ENCODE measurements around the gene KRTAP5-4. TPM values are rescaled to one million over a fixed set of nuclear protein-coding genes. Genes with fewer than 3 reads are reported as not detected.
"Not testable (repeated sequence)": the region's sequence is repeated elsewhere in the genome, so short reads cannot be mapped to it uniquely, and the experiment has no call there.

Gene KRTAP5-4
- total RNA-seq, result not detected

DNA sequence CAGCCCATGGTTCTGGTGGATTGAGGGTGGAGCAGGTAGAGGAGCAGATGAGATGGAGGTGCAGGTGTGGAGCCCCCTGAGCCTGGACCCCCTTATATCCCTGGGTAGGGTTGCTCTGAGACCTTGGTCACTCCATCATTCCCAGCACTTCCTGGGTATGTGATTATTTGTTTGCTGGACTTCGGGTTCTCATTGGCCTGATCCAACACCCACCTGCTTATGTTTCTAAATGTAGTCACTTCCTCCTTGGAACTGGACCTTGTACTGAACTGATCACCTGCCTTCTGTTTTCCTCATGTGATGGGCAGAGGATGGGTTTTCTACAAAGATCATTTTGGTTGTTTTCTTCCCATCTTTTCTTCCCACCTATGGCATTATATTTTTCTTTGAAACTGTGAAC, at the start of gene KRTAP5-4:
Gene KRTAP5-4 (minus strand): TSS at position 53 of the 400 bp plus-strand sequence. CDS start 45 bp downstream, at position 8.
- H3K4me3 Mint-ChIP-seq, result no peak within 1 kb of the TSS
- CTCF ChIA-PET, result no interaction called here
- POLR2A ChIA-PET, result no interaction called here
- no peak within 1 kb of the TSS for H3K27ac Mint-ChIP-seq
- H3K9me3 Mint-ChIP-seq, result no peaks in the 10 kb centered on the region
- peaks cover 5% of the 10 kb centered on the region for H3K27me3 Mint-ChIP-seq
- peaks cover 4% of the 10 kb centered on the region for H3K4me1 Mint-ChIP-seq
- no peaks in the 10 kb centered on the region for H3K36me3 Mint-ChIP-seq (ENCODE audit: low read depth)
- DNase-seq, result no peak

DNA sequence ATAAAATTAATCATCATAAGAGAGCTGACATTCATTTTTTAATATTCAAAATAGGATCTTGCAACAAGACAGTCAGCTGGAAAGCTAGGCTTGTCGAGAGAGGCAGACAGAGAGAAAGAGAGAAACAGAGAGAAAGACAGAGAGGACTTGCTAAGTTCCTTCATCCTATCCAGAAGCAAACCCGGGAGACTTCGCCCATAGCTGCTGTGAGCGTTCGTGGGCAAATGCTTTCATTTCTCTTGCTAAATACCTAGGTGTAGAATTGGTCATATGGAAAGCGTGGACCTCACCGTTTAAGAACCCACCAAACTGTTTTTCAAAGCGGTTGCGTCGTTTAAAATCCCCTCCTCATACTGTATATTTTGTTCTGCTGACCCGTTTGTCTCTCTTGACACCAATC, 49.7 kb upstream of the KRTAP5-4 start:
- Mint-ChIP-seq H3K27me3 (peaks cover 54% of the 10 kb centered on the region), H3K4me1 (no peaks in the 10 kb centered on the region), H3K4me3 (no peak overlapping the region), H3K27ac (no peak overlapping the region), H3K9me3 (no peaks in the 10 kb centered on the region), H3K36me3 (ENCODE audit: low read depth) (no peaks in the 10 kb centered on the region)
- ChIA-PET CTCF (interaction anchor here (1.7 kb wide), 1 partner anchor 22 kb away, joined by 5 read pairs; no protein-coding TSS in a partner anchor), POLR2A (no interaction called here)
- no peak for DNase-seq

DNA sequence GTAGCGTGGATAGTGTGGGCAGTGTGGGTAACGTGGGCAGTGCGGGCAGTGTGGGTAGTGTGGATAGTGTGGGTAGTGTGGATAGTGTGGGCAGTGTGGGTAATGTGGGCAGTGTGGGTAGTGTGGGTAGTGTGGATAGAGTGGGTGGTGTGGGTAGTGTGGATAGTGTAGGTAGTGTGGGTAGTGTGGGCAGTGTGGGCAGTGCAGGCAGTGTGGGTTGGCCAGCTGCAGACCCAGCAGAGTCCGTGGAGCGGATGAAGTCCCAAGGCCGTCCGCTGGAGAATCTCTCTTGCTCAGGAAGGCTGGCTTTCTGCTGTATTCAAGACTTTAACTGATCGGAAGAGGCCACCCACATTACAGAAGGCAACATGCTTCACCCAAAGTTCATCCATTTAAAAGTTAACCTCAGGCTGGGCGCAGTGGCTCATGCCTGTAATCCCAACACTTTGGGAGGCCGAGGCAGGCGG, 49.0 kb upstream of the KRTAP5-4 start:
- Mint-ChIP-seq H3K27me3 (peaks cover 51% of the 10 kb centered on the region), H3K36me3 (ENCODE audit: low read depth) (no peaks in the 10 kb centered on the region), H3K27ac (no peak overlapping the region), H3K4me1 (no peaks in the 10 kb centered on the region), H3K9me3 (no peaks in the 10 kb centered on the region), H3K4me3 (no peak overlapping the region)
- no peak for DNase-seq
- POLR2A ChIA-PET, result no interaction called here
- CTCF ChIA-PET, result interaction anchor here (0.5 to 1.7 kb wide), 2 partner anchors 23 to 114 kb away, joined by 3 to 5 read pairs; no protein-coding TSS in a partner anchor

DNA sequence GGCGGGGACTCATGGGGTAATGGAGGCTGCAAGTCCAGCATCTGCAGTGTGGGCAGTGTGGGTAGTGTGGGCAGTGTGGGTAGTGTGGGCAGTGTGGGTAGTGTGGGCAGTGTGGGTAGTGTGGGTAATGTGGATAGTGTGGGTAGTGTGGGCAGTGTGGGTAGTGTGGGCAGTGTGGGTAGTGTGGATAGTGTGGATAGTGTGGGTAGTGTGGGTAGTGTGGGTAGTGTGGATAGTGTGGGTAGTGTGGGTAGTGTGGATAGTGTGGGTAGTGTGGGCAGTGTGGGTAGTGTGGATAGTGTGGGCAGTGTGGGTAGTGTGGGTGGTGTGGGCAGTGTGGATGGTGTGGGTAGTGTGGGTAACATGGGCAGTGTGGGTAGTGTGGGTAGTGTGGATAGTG, 48.5 kb upstream of the KRTAP5-4 start:
- H3K9me3 Mint-ChIP-seq; POLR2A ChIA-PET; H3K4me1 Mint-ChIP-seq; DNase-seq; H3K27ac Mint-ChIP-seq; H3K4me3 Mint-ChIP-seq; H3K36me3 Mint-ChIP-seq (ENCODE audit: low read depth): not testable (repeated sequence)
- H3K27me3 Mint-ChIP-seq, result peaks cover 46% of the 10 kb centered on the region
- CTCF ChIA-PET, result interaction anchor here (0.5 kb wide), 1 partner anchor 115 kb away, joined by 3 read pairs; no protein-coding TSS in a partner anchor

DNA sequence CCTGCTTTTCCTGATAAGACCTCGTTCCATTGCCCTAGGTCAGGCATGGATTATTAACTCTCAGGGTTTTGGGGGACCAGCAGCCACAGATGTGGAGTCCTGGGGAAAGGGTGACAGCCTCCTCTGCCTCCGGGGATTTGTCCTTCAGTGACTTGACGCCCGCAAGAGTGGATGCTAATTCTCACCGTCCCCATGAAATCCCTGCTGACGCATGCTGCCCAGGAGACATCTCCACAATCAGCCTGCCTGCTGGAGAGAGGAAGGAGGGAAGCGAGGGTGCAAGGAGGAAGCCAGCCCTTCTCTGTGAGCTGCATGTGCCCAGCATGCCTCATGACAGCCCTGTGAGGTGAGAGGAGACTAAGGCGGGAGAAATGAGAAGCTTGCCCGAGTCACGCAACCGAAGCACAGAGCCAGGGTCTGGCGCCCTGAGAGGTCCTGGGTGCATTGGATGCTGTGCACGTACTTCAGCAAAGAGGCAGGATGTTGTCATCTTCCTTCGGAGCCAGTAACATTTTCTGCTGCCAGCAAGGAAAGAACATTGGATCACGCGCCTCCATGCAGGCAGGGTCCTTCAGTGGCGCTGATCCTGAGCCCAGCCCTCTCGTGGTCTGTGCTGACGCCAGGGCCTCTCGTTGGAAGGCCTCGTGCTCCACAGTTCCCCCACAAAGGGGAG, 47.7 kb upstream of the KRTAP5-4 start:
- H3K27ac Mint-ChIP-seq, result peak overlapping the region; percentile 2
- DNase-seq, result no peak
- no peaks in the 10 kb centered on the region for H3K9me3 Mint-ChIP-seq
- no peaks in the 10 kb centered on the region for H3K36me3 Mint-ChIP-seq (ENCODE audit: low read depth)
- CTCF ChIA-PET, result no interaction called here
- peaks cover 40% of the 10 kb centered on the region for H3K27me3 Mint-ChIP-seq
- H3K4me3 Mint-ChIP-seq, result no peak overlapping the region
- POLR2A ChIA-PET, result no interaction called here
- H3K4me1 Mint-ChIP-seq, result no peaks in the 10 kb centered on the region

DNA sequence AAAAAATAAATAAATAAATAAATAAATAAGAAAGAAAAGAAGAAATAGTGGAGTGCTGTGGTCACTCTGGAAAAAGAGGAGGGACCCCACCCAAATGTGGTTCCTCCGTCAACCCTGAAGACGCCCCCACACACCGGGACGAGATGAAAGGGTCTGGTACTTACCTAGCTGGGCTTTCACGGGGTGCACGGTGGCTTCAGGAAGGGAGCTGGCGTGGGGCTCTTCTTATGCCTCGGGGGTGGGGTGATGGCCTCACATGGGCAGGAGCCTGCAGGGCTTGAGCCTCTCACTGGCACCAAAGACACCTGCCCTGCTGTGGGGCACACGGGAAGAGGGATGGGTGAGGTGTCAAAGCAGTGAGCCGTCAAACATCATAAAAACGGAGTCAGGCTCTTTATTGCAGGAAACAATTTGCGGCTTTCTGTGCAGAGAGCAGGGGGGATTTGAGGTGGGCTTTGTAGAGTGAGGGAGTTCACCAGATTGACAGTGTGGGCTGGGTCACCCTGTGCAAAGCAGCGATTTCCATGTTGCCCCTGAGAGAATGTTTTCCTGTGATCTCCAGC, 47.1 kb upstream of the KRTAP5-4 start:
- Mint-ChIP-seq H3K4me1 (no peaks in the 10 kb centered on the region), H3K27me3 (peaks cover 35% of the 10 kb centered on the region), H3K4me3 (no peak overlapping the region), H3K36me3 (ENCODE audit: low read depth) (no peaks in the 10 kb centered on the region), H3K9me3 (no peaks in the 10 kb centered on the region), H3K27ac (no peak overlapping the region)
- DNase-seq, result no peak
- ChIA-PET CTCF (no interaction called here), POLR2A (no interaction called here)

DNA sequence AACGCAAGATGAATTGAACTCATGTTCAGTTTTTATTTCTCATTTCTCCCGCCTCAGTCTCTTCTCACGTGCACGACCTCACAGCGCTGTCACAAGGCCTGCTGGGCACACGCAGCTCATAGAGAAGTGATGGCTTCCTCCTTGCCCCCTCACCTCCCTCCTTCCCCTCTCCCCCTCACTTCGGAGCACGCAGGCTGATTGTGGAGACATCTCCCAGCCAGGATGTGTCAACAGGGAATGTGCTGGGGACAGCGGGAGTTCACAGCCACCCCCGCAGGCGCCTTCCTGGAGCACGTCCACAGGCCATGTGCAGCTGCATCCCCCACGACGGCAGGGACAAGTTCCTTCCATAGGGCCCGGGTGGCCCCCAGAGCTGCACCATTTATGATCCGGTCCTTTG, 46.0 kb upstream of the KRTAP5-4 start:
- Mint-ChIP-seq H3K4me1 (no peaks in the 10 kb centered on the region), H3K9me3 (no peaks in the 10 kb centered on the region), H3K4me3 (no peak overlapping the region), H3K27me3 (peaks cover 30% of the 10 kb centered on the region), H3K36me3 (ENCODE audit: low read depth) (no peaks in the 10 kb centered on the region), H3K27ac (peak overlapping the region; percentile 50)
- DNase-seq, result no peak
- POLR2A ChIA-PET, result no interaction called here
- CTCF ChIA-PET, result no interaction called here

DNA sequence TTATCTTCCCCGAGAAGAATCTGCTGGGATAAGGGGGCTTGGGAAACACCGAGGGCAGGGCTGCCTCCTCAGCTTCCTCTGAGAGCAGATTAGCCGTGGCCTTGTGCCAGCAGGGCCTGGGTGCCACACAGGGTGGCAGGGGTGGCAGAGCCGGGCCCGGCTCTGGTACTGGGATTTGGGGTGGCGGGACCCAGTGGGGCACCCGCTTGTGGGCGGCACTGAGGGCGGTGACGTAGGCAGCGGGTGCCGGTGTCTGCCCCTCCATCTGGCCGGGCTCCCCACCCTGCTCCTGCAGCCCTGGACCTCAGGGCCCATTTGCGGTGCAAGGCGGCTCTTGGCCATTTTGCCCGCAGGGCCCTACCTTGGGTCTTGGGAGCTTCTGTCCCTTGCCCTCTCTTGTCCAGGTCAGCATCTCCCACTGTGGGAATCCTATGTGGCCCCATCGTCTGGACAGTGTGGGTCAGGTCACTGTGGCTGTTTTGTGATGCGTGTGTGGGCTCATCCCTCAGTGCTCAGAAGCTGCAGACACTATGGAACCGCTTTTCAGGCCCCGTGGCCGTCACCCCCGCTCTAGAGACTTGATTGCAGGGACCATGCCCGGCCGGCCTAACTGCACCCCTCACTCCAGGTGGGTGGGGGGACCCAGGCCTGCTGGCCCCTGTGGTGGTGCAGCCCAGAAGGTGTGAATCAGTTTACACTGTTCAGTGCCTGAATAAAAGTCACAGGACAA, 45.3 kb upstream of the KRTAP5-4 start:
- ChIA-PET CTCF (no interaction called here), POLR2A (no interaction called here)
- H3K4me3 Mint-ChIP-seq, result no peak overlapping the region
- no peaks in the 10 kb centered on the region for H3K36me3 Mint-ChIP-seq (ENCODE audit: low read depth)
- H3K9me3 Mint-ChIP-seq, result no peaks in the 10 kb centered on the region
- no peak overlapping the region for H3K27ac Mint-ChIP-seq
- H3K27me3 Mint-ChIP-seq, result peaks cover 30% of the 10 kb centered on the region
- no peak for DNase-seq
- H3K4me1 Mint-ChIP-seq, result no peaks in the 10 kb centered on the region

GRCh38 chr11:1665313-1665712, 43.4 kb upstream of the KRTAP5-4 start:
- no peak overlapping the region for H3K4me3 Mint-ChIP-seq
- CTCF ChIA-PET, result no interaction called here

DNA sequence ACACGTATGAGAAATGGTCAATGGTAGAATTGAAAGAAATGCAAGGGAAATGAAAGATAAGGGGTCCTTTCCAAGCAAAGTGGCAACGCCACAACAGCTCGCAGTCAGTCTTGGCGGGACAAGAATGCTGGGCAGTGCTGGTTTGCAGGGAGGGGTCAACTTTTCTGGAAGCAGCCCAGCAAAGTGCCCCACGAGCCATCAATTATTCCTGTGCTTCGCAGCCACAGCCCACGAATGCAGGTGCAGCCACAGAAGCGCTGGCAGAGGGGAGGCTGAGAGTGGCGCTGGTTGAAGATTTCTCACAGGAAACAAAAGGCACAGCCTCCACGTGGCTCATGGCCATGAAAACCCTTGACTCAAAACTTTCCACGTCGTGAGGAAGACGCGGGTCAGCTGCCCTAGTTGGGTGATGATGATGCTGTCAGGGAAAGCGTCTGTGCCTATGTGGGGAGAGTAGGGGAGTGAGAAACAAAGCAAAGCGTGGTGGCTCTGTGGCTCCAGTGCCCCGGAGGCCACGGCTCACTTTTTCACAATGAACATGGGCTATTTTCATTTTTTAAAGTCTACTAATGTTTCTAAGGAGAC, 40.9 kb upstream of the KRTAP5-4 start:
- H3K27ac Mint-ChIP-seq; CTCF ChIA-PET; H3K9me3 Mint-ChIP-seq; H3K4me3 Mint-ChIP-seq; POLR2A ChIA-PET; H3K36me3 Mint-ChIP-seq (ENCODE audit: low read depth); DNase-seq: not testable (repeated sequence)
- H3K4me1 Mint-ChIP-seq, result peaks cover 16% of the 10 kb centered on the region
- peaks cover 27% of the 10 kb centered on the region for H3K27me3 Mint-ChIP-seq

More at GRCh38 chr11:1665313-1665712, 43.4 kb upstream of the KRTAP5-4 start:
- Mint-ChIP-seq H3K27ac (no peak overlapping the region), H3K9me3 (no peaks in the 10 kb centered on the region), H3K4me1 (peaks cover 1% of the 10 kb centered on the region), H3K36me3 (ENCODE audit: low read depth) (no peaks in the 10 kb centered on the region), H3K27me3 (peaks cover 34% of the 10 kb centered on the region)
- POLR2A ChIA-PET, result no interaction called here
- no peak for DNase-seq

DNA sequence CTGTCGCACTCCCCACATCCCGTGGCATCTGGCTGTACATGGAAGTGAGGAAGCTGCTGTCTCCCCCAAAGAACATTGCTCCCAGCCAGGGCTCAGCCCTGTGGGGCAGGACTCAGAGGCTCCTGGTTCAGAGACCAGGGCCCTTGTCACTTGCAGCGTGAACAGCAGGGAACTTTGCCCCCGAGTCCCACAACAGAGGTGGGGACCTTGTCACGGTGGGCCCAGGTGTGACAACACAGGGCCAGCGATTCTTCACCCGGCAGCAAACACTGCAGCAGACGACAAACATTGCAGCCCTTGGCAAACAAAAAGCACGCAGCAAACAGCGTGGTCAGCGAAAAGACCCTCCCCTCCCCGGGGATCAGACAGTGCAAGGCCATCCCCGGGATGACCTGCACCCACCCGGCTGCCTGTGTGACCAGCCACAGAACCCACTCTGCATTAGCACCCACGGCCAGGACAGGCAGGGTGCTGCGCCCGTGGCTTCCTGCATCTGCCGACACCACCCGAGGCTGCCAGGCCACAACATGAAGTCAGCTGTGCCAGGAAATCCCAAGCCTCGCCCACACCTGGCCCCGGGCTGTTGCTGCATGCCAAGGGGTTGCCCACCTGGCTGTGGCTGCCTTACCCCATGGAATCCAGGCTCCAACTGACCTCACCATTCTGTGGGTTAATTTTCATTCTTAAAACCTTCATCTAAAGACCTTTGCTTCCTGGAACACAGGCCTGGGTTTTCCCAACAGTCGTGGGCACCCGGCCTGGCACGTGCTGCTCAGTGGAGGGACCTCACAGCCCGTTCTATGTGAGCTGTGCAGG, 39.7 kb upstream of the KRTAP5-4 start:
- H3K4me3 Mint-ChIP-seq; DNase-seq; H3K9me3 Mint-ChIP-seq; H3K27ac Mint-ChIP-seq; H3K36me3 Mint-ChIP-seq (ENCODE audit: low read depth); CTCF ChIA-PET; POLR2A ChIA-PET: not testable (repeated sequence)
- Mint-ChIP-seq H3K4me1 (peaks cover 16% of the 10 kb centered on the region), H3K27me3 (peaks cover 27% of the 10 kb centered on the region)

DNA sequence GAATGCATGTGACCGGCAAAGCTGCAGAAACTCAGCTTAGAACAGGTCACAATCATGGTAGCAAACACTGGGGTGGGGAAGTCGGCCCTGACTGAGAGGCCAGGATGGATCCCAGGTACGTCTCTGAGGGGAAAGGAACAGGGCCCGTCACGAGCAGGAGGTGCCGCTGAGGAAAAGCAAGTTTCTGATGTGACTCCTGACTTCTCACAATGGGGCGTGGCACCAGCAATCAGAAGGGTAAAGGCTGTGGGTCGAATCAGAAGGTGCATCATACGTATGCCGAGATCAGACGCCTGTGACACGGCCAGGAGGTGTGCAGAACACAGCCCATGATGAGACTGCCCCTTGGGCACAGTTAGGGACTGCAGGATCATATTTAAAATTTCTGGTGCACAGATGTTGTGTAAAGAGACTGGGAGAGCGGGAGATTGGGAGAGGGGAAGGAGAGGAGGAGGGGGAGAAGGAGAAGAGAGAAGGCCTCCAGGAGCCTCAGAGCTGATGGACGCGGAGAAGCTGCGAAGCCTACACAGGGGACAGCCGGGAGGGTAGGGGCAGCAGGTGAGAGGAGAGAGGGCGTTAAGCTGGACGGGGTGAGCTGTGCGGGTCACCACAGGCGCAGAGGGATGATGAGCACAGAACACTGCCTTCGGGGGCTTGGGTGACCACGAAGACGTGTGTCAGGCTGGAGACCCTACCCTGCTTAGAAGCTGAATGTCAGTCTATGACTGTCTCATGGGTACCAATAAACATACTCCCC, 38.4 kb upstream of the KRTAP5-4 start:
- CTCF ChIA-PET, result interaction anchor here (0.8 kb wide), 1 partner anchor 172 kb away, joined by 3 read pairs; no protein-coding TSS in a partner anchor
- Mint-ChIP-seq H3K4me3 (no peak overlapping the region), H3K27me3 (peaks cover 27% of the 10 kb centered on the region), H3K27ac (peak overlapping the region; percentile 81), H3K9me3 (no peaks in the 10 kb centered on the region), H3K4me1 (peaks cover 16% of the 10 kb centered on the region), H3K36me3 (ENCODE audit: low read depth) (no peaks in the 10 kb centered on the region)
- DNase-seq, result no peak
- POLR2A ChIA-PET, result no interaction called here
